Right ventricle myocardium superior (tissue), 1 donor: ENCODE results near the gene TMA7B. TPM values are rescaled to one million over a fixed set of nuclear protein-coding genes. Genes with fewer than 3 reads are reported as not detected.

ENCODE experiments used
- ATAC-seq: fragments of 200-7000 bp; cut with Tn5 transposase; one replicate; pipeline ENCODE4 v1.9.1; 2020; ENCODE audit warnings: mild to moderate bottlenecking; ENCODE audit not compliant: poor library complexity
- DNase-seq: peaks from one replicate; pipeline ENCODE4 v3.0.0-alpha.2; 2020
- intact Hi-C: fragments of 100-400 bp; cut with DNase I; formaldehyde crosslinking; loops from one replicate; pipeline ENCODE4 v1.11.2; 2022
- long read RNA-seq: library from polyadenylated mRNA; unstranded; transcript quantifications from one replicate; pipeline ENCODE4 v2.0.0, GENCODE V29; 2021
- total RNA-seq: library from RNA; stranded (reverse); fragmentation: NEBNext Ultra II Directional; extraction: Animal tissue kit (Norgen Biotek cat#: 25700); gene quantifications from one replicate; pipeline ENCODE4 v1.2.1, GENCODE V29; 2021
- donor health status: DM: no; HTN: yes; CAD: no; lungs with severe emphysema.

TMA7B gene
- total RNA-seq: not detected
- long read RNA-seq: 0 reads

DNA sequence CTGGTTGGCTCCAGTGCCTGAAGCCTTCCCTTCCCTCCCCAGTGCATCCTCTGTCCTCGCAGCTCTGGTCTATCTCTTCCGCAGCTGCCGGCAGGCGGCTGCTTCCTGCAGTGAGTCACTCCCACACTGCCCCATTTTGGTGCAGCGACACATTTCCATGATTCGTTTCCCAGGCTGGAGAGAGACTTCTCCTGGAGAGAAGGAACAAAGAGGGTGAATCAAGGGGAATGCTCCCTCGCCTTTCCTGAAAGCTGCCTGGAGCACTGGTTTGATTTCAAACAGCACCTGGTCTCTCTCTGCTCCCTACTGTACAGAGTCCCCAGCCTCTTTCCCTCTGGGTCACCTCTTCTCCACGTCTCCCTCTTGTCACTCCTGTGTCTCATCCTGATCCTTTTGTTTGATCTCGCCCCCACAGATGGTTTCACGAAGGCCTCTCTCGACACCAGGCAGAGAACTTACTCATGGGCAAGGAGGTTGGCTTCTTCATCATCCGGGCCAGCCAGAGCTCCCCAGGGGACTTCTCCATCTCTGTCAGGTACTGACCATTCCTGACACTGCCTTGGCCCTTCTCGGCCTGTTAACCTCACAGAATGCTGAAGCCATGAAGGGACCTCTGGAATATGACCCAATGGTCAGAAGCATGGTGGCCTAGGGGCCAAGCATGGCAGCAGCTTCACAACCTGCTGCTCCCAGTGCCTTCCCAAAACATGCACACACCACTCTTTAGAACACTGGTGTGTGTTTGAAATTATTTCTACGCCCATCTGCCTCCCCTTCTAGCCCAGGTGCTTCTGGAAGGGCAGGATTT lies at the start of gene TMA7B:
TMA7B (plus strand) TSS at position 758 of the 808 bp plus-strand sequence. CDS start 3,978 bp downstream, outside the sequence.
- DNase-seq: no peak
- intact Hi-C loops: no loop called here
- ATAC-seq: peak; percentile 32

DNA sequence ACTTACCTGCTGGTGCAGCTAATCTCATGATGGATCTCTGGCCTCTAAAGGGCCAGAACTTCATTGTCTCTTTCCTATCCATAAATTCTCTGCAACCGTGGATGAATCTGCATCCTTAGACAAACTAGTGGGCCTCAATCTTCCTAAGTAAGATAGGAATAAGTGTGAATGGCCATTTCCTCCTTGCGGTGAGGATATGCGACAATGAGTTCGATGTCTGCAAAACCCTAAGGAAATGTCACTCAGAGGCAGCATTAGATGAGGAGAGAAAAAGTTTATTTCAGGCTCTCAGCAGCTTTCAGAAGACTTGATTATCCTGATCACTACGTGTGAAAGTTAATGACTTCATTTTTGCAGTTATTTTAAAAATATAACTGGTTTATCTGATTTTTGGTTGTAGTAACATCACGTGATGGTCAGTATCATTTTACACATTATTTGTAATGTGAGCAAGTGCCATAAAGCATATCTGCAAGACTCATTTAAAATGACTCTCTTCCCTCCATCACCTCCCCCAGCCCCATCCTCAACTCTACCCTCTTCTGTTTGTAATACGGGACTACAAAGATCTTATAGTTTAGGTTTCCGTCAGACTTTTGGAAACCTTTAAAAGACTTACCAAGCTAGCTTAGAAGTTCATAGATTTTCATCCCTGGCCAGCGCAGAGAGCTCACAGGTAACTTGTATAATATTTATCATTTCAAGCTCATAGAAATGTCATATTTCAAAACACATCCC lies 49.2 kb upstream of the TMA7B start:
- intact Hi-C loops: no loop called here
- DNase-seq (no peak), ATAC-seq (no peak)

DNA sequence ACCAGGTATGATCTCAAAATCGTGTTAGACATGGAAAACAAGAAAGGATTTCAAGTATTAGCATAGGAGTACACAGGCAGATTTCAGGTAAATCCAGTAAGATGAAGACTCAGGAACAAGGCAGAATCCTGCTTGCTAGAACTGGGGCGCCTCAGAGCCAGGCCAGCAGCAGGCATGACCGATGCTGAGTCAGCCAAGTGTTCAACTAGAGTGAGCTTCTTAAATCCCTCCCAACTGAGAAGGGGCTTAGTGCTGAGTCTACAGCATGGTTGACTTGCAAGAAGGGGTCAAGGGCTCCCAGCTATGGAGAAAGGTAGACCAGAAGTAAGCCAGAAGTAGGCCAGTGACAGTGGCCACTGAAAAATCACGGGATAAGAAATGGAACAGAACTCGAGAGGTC lies 46.9 kb upstream of the TMA7B start:
- intact Hi-C loops: no loop called here
- no peak for DNase-seq

DNA sequence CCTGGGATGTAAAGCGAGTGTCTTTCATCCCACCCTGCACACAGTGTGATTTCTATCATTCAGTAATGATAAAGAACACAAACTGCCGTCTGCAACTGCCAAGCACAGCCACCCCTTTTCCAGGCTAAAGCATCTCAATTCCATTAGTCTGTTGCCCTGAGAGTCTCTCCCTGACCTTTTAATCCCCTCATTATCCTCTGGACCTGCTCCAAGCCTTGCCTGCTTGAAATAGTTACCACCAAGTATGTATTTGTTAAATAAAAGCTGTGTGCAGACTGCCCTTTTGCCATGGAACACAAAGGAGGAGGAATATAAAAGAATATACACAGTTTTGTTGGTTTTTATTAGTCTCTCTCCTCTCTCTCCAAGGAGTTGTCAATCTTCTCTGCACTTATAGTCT lies 46.3 kb upstream of the TMA7B start:
- intact Hi-C loops: no loop called here
- DNase-seq (no peak), ATAC-seq (no peak)

More for the DNA sequence above, 46.9 kb upstream of the TMA7B start:
- no peak for ATAC-seq

DNA sequence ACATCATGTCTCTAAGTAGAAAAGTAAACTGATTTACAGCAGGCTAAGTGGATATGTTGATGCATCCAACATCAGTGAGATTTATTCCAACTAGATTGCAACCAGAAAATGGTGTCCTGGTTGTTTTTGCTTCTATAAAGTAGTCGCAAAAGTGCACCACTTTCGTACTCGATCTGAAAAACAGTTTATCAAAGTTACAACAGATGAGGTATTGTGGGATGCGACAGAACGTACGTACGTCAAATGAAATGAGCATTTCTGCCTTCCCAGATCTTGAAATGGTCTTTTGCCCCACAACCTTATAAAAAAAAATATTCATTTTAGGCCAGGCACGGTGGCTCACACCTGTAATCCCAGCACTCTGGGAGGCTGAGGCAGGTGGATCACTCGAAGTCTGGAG lies 45.6 kb upstream of the TMA7B start:
- ATAC-seq (no peak), DNase-seq (no peak)
- intact Hi-C loops: no loop called here

DNA sequence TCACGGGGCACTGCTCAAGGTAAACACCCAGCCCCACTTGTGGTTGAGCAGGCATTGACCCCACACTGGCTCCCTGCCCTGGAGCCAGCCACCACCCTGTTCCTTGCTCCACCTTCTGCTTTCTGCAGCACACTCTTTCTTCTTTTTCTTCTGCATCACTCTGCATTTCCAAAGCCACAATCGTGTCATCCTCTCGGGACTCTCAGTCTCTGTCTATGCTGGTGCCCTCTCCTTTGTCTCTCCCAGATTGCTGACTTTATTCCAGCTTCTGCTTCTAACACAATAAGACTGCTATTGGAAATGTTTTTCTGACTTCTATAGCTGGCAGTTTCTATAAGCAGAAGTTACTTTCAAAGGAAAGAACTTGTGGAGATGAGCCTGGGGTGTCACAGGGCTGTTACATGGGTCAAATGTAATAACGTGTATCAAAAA lies 44.9 kb upstream of the TMA7B start:
- no peak for DNase-seq
- intact Hi-C loops: no loop called here
- ATAC-seq: no peak

DNA sequence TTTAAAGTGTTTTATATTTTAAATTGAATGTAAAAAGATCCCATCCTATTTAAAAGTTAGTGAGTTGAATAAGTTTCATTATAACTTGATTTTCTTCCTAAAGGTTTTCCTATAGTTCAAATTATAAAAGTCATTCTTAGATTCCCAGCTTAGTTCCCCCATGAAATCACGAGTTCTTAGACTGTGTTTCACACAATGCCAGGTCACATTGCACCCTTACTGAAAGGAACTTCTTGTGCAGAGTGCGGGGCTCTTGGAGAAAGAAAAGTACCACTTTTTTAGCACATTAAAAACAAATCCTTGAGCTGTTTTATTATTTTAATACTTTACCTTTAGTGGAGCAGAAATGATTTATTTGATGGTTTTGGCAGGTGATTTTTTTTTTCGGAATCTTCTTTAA lies 43.7 kb upstream of the TMA7B start:
- no peak for DNase-seq
- no peak for ATAC-seq
- intact Hi-C loops: no loop called here

DNA sequence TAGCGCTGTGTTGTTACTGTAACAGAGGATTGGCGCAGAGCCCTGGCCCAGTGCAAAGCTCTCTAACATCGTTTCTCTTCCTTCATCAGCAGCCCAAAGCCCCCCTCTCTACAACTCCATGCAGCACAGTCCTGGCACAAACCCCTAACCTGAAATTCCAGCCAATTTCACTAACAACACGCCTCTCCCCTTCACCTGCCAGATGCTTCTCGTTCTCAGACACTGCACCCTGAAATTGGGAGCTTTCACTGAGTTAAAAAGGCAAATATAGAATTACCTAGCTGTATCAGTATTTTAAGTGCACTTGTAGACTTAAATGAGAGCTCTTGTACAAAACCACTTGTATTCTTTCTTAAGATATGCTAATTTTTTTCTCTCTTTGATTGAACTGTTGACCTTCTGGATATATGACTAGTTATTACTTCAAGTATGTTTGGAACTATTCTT lies 43.0 kb upstream of the TMA7B start:
- no peak for ATAC-seq
- intact Hi-C loops: no loop called here
- no peak for DNase-seq

DNA sequence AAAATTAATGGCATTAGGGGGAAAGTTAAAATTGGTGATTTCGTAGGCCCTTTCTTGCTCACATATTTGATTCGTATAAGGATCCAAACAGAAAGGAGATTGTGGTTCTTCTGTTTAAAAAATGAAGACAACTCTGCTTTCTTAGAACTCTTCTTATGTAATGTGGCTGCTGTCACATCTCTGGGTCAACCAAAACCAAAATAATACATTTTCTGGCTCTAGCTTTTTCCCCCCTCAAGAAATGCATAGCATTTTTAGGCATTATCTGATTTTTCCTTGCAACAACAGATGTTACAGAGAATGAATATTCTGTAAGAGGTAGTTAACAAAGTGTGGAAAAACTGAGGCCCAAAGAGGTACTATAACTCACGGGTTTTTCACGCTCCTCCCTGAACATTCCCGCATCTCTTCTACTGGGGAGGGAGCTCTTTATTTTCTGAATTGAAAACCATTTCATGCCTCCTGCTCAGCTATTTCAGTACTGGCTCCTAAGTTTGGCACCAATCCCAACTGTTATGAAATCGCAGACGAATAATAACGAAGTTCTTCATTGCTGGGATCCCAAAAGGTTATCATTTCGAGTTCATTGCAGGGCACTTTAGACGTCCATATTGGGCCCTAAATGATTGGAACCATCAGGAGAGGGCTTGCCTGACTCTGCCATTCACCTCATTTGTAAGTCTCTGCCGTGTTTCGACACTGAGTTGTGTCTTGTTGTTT lies 42.3 kb upstream of the TMA7B start:
- no peak for DNase-seq
- ATAC-seq: no peak
- intact Hi-C loops: no loop called here

DNA sequence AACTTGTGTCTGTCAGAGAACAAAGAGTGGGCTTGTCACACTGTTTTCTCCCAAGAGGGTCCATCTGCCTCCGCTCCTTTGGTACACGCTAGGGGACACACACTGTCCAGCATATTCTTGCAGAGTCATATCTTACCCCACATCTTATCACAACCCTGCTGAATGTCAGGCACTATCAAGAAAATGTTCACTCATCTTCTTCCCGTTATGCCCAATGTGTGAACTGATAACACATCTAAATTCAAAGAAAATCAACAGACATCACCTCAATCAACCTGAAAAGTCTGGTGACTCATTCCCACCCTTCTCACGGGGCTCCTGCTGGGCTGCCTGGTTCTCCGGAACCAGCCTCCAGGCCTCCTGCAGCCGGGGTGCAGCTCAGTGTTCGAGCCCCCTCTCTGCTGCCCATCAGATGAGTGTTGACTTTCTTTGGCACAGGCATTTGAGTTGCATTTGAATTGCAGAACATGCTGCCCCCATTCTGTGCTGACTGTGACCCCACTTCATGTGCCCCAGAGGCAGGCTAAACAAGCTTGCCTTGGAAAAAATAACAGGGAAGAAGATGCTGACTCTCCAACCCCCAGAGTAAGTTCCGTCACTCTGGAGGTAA lies 40.0 kb upstream of the TMA7B start:
- intact Hi-C loops: no loop called here
- DNase-seq: no peak

DNA sequence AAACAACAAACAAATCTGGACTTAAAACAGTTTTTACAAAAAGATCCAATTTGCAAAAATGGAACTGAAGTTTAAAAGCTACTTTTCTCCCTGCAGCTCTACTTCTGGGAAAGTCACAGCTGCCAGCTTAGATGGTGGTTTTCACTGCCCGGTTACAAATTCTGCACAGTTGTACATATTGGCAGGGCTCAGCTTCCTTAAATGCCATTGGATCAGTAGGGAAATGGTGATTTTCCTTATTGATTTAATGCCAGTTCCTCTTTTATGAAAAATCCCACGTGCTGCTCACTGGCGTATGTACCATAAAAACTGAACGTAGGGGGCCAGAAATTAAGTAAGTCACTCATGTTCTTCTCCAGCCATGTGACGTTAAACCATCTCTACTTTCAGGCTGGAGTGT lies 36.5 kb upstream of the TMA7B start:
- DNase-seq (no peak), ATAC-seq (no peak)
- intact Hi-C loops: no loop called here

More for the DNA sequence above, 40.0 kb upstream of the TMA7B start:
- no peak for ATAC-seq

DNA sequence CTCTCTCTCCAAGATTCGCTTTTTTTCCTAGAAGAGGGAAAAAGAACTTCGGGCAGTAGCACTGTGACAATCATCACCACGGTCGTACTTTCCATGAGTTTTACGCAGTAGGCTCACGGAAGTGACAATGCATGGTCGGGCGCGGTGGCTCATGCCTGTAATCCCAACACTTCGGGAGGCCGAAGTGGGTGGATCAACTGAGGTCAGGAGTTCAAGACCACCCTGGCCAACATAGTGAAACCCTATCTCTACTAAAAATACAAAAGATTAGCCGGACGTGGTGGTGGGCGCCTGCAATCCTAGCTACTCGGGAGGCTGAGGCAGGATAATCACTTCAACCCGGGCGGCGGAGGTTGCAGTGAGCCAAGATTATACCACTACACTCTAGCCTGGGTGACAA lies 35.9 kb upstream of the TMA7B start:
- DNase-seq: no peak
- no peak for ATAC-seq
- intact Hi-C loops: no loop called here

DNA sequence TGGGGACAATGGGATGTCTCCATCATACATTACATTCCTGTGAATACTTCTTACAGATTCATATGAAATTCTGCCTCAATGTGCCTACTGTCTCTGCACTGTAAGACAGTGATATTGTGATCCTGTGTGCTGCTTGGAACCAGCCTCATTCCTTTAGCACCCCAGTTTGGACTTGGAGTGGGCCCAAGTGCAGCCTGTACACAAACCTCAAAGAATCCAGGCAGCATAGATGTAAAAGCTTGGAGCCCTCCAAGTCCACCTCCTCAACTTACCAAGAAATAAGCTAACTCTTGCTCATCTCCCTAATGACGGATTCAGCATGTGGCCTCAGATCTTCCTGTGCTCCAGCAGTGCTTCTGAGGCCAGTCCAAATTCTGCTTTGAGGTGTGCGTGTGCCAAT lies 34.9 kb upstream of the TMA7B start:
- DNase-seq: no peak

DNA sequence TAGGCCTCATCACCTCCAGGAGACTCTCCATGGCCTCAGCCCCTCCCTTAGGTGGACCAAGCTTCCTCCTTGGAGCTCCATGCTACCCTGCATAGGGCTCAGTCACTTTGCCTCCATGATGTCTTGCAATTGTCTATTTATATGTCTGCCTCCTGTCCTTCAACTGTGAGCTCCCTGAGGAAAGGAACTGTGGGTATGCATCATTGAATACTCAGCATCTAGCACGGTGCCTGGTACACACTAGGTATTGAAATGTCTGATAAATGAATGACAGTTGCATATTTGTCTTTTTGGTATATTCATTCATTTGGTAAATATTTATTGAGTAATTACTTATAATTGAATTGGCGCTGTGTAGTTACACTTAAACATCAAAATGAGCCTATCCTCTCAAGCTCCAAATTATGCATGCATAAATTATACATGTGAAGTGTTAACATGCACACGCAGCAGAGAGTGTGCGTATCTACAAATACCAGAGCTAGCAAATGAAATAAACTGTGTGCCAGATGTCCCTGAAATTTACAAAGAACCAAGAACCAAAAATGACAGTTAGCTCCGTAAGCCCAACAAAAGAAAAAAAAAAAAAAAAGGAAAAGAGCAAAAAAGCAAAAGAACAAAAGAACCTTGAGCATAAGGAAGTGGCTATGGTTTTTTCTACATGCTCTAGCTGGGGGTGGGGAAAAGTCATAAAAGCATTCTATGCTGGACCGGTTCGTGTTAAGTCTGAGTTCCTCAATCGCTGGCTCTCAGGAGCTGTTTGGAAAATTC lies 34.1 kb upstream of the TMA7B start:
- no peak for ATAC-seq
- intact Hi-C loops: no loop called here
- DNase-seq: no peak

More for the DNA sequence above, 34.9 kb upstream of the TMA7B start:
- no peak for ATAC-seq
- intact Hi-C loops: no loop called here

DNA sequence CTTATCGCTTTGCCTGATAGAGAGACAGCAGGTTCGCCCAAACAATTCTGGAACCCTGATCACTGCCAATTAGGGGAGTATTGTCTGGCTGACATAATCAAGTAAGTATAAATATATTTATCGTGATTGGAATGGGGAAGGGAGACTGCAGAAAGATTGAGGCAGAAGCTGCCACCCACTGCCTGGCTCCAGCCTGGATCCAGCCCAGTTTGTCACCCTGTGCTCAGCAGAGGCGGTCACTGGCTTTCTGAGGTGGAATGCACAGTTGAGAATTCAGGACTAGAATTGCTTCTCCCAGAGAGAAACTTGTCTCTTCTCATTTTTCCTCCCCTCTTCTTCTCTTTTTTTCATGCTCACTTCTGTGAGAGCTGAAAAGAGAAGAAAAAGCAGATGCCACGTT lies 33.4 kb upstream of the TMA7B start:
- ATAC-seq (no peak), DNase-seq (no peak)
- intact Hi-C loops: no loop called here

DNA sequence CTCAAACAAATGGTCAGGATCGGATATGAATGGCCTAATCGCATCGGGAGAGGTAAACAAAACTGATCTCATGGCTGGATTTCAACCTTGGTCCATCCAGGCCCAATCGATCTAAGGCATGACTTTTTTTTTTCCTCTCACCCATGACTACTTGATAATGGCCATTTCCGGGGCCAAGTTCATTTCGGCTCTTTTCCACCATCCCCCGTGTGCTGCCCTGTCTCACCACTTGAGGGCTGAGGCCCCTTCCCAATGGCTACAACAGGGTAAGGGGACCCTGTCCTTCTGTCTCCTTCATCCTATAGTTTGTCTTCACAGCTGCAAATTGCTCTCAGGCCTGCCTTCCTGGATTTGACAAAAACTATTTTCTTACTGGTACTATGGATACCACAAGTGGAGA lies 32.7 kb upstream of the TMA7B start:
- ATAC-seq (no peak), DNase-seq (no peak)
- intact Hi-C loops: no loop called here

DNA sequence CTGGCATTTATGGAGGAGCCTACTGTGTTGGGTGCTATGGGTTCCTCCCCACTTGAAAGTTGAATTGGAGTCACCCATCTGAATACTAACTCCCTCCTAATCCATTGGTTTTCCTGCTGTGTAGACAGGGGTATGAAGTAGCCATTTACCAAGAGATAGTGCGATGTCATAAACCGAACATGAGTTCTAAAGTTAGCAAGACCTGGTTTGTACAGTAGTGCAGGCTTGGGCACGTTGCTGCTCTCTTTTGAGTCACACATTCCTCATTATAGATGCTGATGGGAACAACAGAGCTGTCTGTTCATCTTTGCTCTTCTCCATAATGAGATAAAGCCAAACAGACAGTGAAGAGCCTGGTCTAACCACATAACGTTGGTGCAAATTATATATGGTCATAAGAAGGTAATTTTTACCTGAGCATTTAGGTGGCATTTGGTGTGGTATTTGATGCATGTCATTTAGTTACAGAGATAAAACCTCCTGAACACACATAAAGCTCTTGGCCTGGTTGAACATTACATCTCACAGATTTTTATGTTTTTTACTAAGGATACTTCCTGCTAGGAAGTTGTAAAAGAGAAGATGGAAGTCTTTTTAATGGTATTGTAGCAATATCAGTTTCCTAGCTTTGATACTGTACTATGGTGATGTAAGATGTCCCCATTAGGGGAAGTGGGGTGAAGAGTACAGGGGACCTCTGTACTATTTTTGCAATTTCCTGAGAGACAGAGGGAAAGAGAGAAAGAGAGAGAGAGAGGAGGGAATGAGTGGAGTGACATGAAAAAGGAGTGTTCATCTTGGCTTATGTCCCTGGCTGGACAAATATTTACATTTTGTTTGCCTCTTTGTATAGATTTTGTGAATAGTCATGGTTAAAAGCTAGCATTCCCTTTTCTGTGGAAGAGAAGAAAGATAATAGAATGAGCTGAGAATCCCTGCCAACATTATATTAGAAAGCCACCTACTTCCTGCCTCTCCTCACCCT lies 31.4 kb upstream of the TMA7B start:
- no peak for DNase-seq
- intact Hi-C loops: no loop called here
- ATAC-seq: no peak
